Common myeloid progenitor, CD34-positive (primary cell): Measurements from ENCODE around the gene CDK5RAP2.
A peak's percentile ranks its signal among the peaks of the same experiment; 100 is the strongest.

Experiments used
- CTCF ChIA-PET: fragments of 350-600 bp; sonication (Branson Sonifier 250); formaldehyde crosslinking; loops from one replicate; lab custom pipeline; 2021; ENCODE audit warnings: antibody characterized with exemption; lab: Charles Lee
- POLR2A ChIA-PET: fragments of 350-600 bp; sonication (Branson Sonifier 250); formaldehyde crosslinking; loops from one replicate; lab custom pipeline; 2021; ENCODE audit warnings: antibody characterized with exemption; lab: Charles Lee
- DNase-seq, 3 donors: peaks; one replicate each; pipeline versions ENCODE4 v3.0.0 to v3.0.0-alpha.2; 2013
- H3K27ac ChIP-seq, 2 experiments: 1 replicate in 1 of 2; 2 replicates in 1 of 2; pipeline ENCODE4 v1.7.0; 2013; ENCODE audit warnings: inconsistent platforms in 2 of 2, low read length in 2 of 2, mild to moderate bottlenecking in 2 of 2, low read depth in 1 of 2, moderate library complexity in 1 of 2; ENCODE audit not compliant: severe bottlenecking in 2 of 2, insufficient read depth in 1 of 2, poor library complexity in 1 of 2
- H3K27me3 ChIP-seq, 5 experiments: replicated peaks in 2 of 5; 1 replicate in 3 of 5; 2 replicates in 2 of 5; pipeline versions ENCODE4 v1.6.1 to v1.7.0; 2013; ENCODE audit warnings: low read length in 4 of 5, mild to moderate bottlenecking in 2 of 5, moderate library complexity in 2 of 5, inconsistent platforms in 1 of 5; ENCODE audit not compliant: insufficient read depth in 5 of 5, control insufficient read depth in 4 of 5
- H3K36me3 ChIP-seq, 4 experiments: 1 replicate in 2 of 4; 2 replicates in 2 of 4; pipeline versions ENCODE4 v1.6.1 to v1.7.0; 2013; ENCODE audit warnings: low read length in 3 of 4, control low read depth in 1 of 4, mild to moderate bottlenecking in 1 of 4; ENCODE audit not compliant: control insufficient read depth in 4 of 4, insufficient read depth in 4 of 4
- H3K4me1 ChIP-seq, 4 experiments: 1 replicate in 3 of 4; 2 replicates in 1 of 4; pipeline versions ENCODE4 v1.6.1 to v1.7.1; 2013; ENCODE audit warnings: low read length in 3 of 4, mild to moderate bottlenecking in 3 of 4, control low read depth in 1 of 4, inconsistent platforms in 1 of 4, moderate library complexity in 1 of 4; ENCODE audit not compliant: control insufficient read depth in 4 of 4, insufficient read depth in 4 of 4; ENCODE audit errors: control extremely low read depth in 1 of 4
- H3K4me3 ChIP-seq, 7 experiments: 1 replicate in 4 of 7; 2 replicates in 3 of 7; pipeline versions ENCODE4 v1.5.1 to v1.7.0; 2013; ENCODE audit warnings: mild to moderate bottlenecking in 7 of 7, low read length in 6 of 7, moderate library complexity in 6 of 7, inconsistent platforms in 2 of 7, low read depth in 2 of 7, control low read depth in 1 of 7; ENCODE audit not compliant: insufficient read depth in 4 of 7, control insufficient read depth in 1 of 7; ENCODE audit errors: extremely low read depth in 1 of 7
- H3K9me3 ChIP-seq, 5 experiments: 1 replicate in 4 of 5; 2 replicates in 1 of 5; pipeline versions ENCODE4 v1.6.1 to v1.7.1; 2013; ENCODE audit warnings: low read length in 4 of 5, mild to moderate bottlenecking in 2 of 5, inconsistent platforms in 1 of 5, low read depth in 1 of 5, moderate library complexity in 1 of 5; ENCODE audit not compliant: control insufficient read depth in 4 of 5, insufficient read depth in 2 of 5; ENCODE audit errors: control extremely low read depth in 1 of 5
- WGBS: methylation state at CpG from one replicate; pipeline ENCODE4 v1.1.5; 2013; ENCODE audit not compliant: insufficient coverage; 5-methylcytosine and 5-hydroxymethylcytosine counted together

CDK5RAP2 gene

DNA sequence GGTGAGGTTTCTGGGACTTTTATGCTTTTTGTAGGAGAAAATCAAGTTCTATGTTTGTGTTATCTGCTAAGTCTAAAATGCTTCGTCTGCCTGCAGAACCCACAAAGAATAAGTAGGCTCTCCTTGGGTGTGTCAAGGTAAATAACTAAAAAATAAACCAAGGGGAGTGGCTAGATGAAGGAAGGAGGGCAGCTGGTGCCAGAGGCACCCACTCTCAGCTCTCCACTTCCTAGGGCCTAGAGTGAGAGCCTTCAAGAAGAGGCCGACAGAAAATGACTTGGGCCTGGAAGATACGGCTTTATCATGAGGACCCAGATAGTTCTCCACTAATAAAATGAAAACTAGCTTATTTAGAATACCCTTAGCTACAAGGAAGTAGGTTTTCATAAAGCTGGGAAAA lies 147.4 kb downstream of the CDK5RAP2 start:
- Histone ChIP-seq H3K27ac (no peak overlapping the region), H3K9me3 (no peaks in the 10 kb centered on the region), H3K4me3 (no peak overlapping the region), H3K4me1 (peaks cover 4 to 15% (median 7%) of the 10 kb centered on the region in 4 experiments), H3K36me3 (peaks cover 0 to 20% (median 13%) of the 10 kb centered on the region in 4 experiments), H3K27me3 (no peaks in the 10 kb centered on the region)
- ChIA-PET POLR2A (no interaction called here), CTCF (interaction anchor here (1.0 to 1.3 kb wide), 2 partner anchors 9 to 45 kb away, joined by 3 to 5 read pairs; no protein-coding TSS in a partner anchor)
- WGBS, result 86% methylated on average over 1 of the region's 3 CpGs
- no peak for DNase-seq

DNA sequence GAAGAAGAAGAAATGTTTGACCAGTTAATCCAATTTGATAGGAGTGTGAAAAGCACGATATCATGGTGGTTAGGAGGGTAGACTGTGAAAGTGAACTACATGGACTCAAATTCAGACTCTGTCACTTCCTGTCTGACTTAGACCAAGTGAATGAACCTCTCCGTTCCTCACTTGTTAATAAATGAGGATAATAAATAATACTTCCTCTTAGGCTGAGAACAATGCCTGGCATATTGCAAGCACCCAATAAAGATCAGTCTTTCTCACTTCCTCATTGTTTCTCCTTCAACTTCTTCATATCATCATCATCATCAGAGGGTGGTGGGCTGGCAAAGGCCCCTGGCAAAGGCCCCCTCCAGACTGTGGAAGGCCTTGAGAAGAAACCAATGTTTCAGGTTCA lies 148.7 kb downstream of the CDK5RAP2 start:
- Histone ChIP-seq H3K4me1 (peaks cover 0 to 3% (median under 1%) of the 10 kb centered on the region in 4 experiments), H3K9me3 (no peaks in the 10 kb centered on the region), H3K4me3 (no peak overlapping the region), H3K27me3 (no peaks in the 10 kb centered on the region), H3K27ac (peak overlapping the region in 1 of 2 experiments; percentile 10), H3K36me3 (peaks cover 0 to 30% (median 14%) of the 10 kb centered on the region in 4 experiments)
- ChIA-PET POLR2A (no interaction called here), CTCF (no interaction called here)
- WGBS, result 90% methylated on average over 1 of the region's 2 CpGs
- peak in 2 of 3 donors; percentile 10 to 19 for DNase-seq

DNA sequence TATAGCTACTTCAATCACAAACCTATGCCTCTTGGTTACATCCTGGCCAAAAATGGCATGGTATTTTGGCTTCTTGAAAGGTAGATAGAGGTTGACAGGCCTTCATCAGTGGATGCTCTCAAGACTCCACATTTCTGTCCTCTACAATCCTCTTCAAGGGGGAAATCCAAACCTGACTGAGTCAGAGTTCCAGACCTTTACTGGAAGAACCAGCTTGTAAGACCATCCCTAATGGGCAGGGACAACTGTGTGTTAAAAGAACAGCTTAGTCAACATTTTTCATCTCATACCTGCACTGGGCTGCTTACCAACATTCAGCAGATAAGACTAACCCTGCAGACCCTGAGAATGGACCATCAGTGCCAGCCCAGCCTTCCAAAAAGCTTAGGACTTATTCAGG lies 155.7 kb downstream of the CDK5RAP2 start:
- Histone ChIP-seq H3K27ac (no peak overlapping the region), H3K9me3 (no peaks in the 10 kb centered on the region), H3K4me1 (no peaks in the 10 kb centered on the region), H3K27me3 (no peaks in the 10 kb centered on the region), H3K36me3 (peaks cover 13 to 36% (median 30%) of the 10 kb centered on the region in 4 experiments), H3K4me3 (no peak overlapping the region)
- no peak for DNase-seq
- POLR2A ChIA-PET, result no interaction called here
- CTCF ChIA-PET, result interaction anchor here (1.0 kb wide), 1 partner anchor 53 kb away, joined by 4 read pairs; no protein-coding TSS in a partner anchor

DNA sequence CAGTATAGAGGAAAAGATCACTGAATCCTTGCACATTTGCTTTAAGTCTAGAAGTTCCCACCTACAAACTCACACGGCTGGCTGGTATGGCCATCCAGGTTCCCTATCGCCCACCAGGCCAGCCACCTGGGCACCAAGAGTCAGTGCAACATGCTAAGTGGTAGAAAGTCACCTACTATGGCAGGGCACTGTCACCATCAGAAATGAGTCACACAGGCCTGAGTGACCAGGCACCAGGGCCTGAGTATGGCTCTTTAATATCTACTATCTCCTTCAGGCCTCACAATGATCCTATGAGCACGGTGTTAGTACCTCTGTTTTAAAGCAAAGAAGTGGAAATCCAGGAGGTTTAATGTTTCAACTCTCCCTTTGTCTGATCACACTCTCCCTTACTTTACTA lies 156.2 kb downstream of the CDK5RAP2 start:
- H3K36me3 ChIP-seq, result peaks cover 16 to 40% (median 32%) of the 10 kb centered on the region in 4 experiments
- no peak overlapping the region for H3K4me3 ChIP-seq
- ChIA-PET POLR2A (no interaction called here), CTCF (interaction anchor here (1.0 kb wide), 1 partner anchor 54 kb away, joined by 4 read pairs; no protein-coding TSS in a partner anchor)
- no peaks in the 10 kb centered on the region for H3K4me1 ChIP-seq
- WGBS, result 93% methylated on average over 2 of the region's 3 CpGs
- no peaks in the 10 kb centered on the region for H3K27me3 ChIP-seq
- no peaks in the 10 kb centered on the region for H3K9me3 ChIP-seq
- H3K27ac ChIP-seq, result no peak overlapping the region
- DNase-seq, result no peak

DNA sequence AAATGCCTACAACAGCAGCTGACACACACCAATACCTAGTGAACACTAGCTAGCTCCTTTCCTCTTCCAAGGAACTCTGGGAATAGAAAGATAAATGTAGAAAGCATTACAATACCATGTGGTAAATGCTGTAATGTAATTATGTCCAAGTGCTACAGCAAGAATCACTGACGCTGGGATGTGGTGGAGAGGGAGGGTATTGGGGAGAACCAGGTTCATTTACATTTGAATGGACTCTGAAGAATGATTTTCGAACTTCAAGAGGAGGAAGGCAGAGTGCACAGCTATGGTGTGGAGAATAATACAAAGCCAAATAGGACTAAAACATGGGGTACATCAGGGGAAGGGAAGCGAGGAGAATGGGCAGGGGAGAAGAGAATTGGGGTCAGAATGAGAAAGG lies 158.0 kb downstream of the CDK5RAP2 start:
- Histone ChIP-seq H3K27me3 (no peaks in the 10 kb centered on the region), H3K36me3 (peaks cover 25 to 46% (median 37%) of the 10 kb centered on the region in 4 experiments), H3K4me3 (no peak overlapping the region), H3K27ac (no peak overlapping the region), H3K9me3 (no peaks in the 10 kb centered on the region), H3K4me1 (no peaks in the 10 kb centered on the region)
- no peak for DNase-seq
- WGBS, result 100% methylated on average over 3 of the region's 3 CpGs
- ChIA-PET CTCF (interaction anchor here (1.0 to 1.2 kb wide), 2 partner anchors 12 to 19 kb away, joined by 3 read pairs; no protein-coding TSS in a partner anchor), POLR2A (no interaction called here)

DNA sequence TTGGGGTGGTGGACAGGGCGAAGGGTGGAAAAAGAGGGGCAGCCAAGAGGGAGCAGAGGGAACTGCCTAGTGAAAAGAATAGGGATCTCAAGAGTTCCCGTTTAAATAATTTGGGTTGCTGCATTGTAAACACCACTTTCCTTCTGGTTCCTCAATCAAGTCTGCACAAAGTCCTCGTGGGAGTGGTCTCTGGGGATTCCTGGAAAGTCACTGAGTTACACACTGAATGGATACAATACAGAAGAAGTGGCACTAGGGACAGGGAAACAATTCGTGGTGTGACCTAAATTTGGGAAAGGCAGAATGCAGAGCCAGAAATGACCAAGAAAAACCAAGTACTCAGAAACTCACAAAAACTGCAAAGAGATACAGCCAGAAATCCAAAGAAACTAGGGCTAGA lies 161.7 kb downstream of the CDK5RAP2 start:
- CTCF ChIA-PET, result interaction anchor here (0.6 kb wide), 2 partner anchors 54 to 59 kb away, joined by 3 to 4 read pairs; no protein-coding TSS in a partner anchor
- POLR2A ChIA-PET, result no interaction called here

GRCh38 chr9:120416781-120417427 lies 163.1 kb downstream of the CDK5RAP2 start:
- Histone ChIP-seq H3K4me3 (no peak overlapping the region), H3K9me3 (no peaks in the 10 kb centered on the region), H3K4me1 (no peaks in the 10 kb centered on the region), H3K27ac (no peak overlapping the region), H3K27me3 (no peaks in the 10 kb centered on the region), H3K36me3 (peaks cover 20 to 51% (median 31%) of the 10 kb centered on the region in 4 experiments)
- DNase-seq, result no peak
- CTCF ChIA-PET, result no interaction called here
- POLR2A ChIA-PET, result no interaction called here
- WGBS, result 98% methylated on average over 19 of the region's 19 CpGs

More for the DNA sequence above, 161.7 kb downstream of the CDK5RAP2 start:
- H3K4me1 ChIP-seq, result no peaks in the 10 kb centered on the region
- H3K27me3 ChIP-seq, result no peaks in the 10 kb centered on the region
- H3K36me3 ChIP-seq, result peaks cover 22 to 47% (median 32%) of the 10 kb centered on the region in 4 experiments
- H3K9me3 ChIP-seq, result no peaks in the 10 kb centered on the region
- WGBS, result 97% methylated on average over 4 of the region's 4 CpGs
- H3K4me3 ChIP-seq, result no peak overlapping the region
- no peak overlapping the region for H3K27ac ChIP-seq
- DNase-seq, result no peak
